Thoracic aorta (tissue), 2 donors: ENCODE data around the gene FOLR2. TPM values are rescaled to one million over a fixed set of nuclear protein-coding genes. Genes with fewer than 3 reads are reported as not detected.
A peak's percentile ranks its signal among the peaks of the same experiment; 100 is the strongest.

ENCODE experiments used
- ATAC-seq: fragments of 150-250 bp; one replicate; pipeline ENCODE4 v1.8.0; 2017; ENCODE audit warnings: low read depth; ENCODE audit not compliant: insufficient number of reproducible peaks, low FRiP score
- DNase-seq: peaks from one replicate; pipeline ENCODE4 v3.0.0-alpha.2; 2020; ENCODE audit warnings: low spot score
- H3K27ac ChIP-seq, 2 donors: fragments of 200-600 bp; sonication (generic); 1 replicate in 1 of 2; 2 replicates in 1 of 2; pipeline ENCODE4 v1.5.1; 2016; ENCODE audit warnings: mild to moderate bottlenecking in 2 of 2, moderate library complexity in 2 of 2
- H3K27me3 ChIP-seq: fragments of 200-600 bp; sonication (generic); replicated peaks from 2 replicates; pipeline ENCODE4 v1.6.0; 2016; ENCODE audit warnings: mild to moderate bottlenecking; ENCODE audit not compliant: insufficient read depth
- H3K36me3 ChIP-seq: fragments of 200-600 bp; sonication (generic); one replicate; pipeline ENCODE4 v1.5.1; 2016
- H3K4me1 ChIP-seq, 2 donors: fragments of 200-600 bp; sonication (generic); 1 replicate in 1 of 2; 2 replicates in 1 of 2; pipeline versions ENCODE4 v1.5.1 to v1.6.0; 2016; ENCODE audit warnings: low read depth in 2 of 2, mild to moderate bottlenecking in 1 of 2; ENCODE audit not compliant: control insufficient read depth in 1 of 2
- H3K4me3 ChIP-seq: fragments of 200-600 bp; sonication (generic); 2 replicates; pipeline ENCODE4 v1.5.1; 2016; ENCODE audit warnings: mild to moderate bottlenecking
- H3K9me3 ChIP-seq: fragments of 200-600 bp; sonication (generic); 2 replicates; pipeline ENCODE4 v1.5.1; 2016
- CTCF ChIP-seq: fragments of 200-600 bp; sonication (generic); IDR thresholded peaks from one replicate; pipeline ENCODE4 v1.5.1; 2019; ENCODE audit warnings: antibody characterized with exemption
- total RNA-seq, 2 donors: library from RNA; depleted of rRNA; stranded (reverse); fragments of >200 nt; gene quantifications; one replicate each; pipeline versions ENCODE4 v1.1.0 to v1.2.3, GENCODE V29; 2016

The FOLR2 gene
- total RNA-seq, 2 donors from 2014 or later = 51.4 to 118 TPM

GRCh38 chr11:72236083-72236697 lies 19.6 kb downstream of the FOLR2 start:
- DNase-seq = no peak

GRCh38 chr11:72236774-72237111 lies 20.1 kb downstream of the FOLR2 start:
- ATAC-seq = no peak
- peaks cover 52% of the 10 kb centered on the region for H3K36me3 ChIP-seq
- peaks cover 13 to 31% of the 10 kb centered on the region in 2 donors for H3K4me1 ChIP-seq
- DNase-seq = no peak
- no peaks in the 10 kb centered on the region for H3K9me3 ChIP-seq
- no peak overlapping the region for H3K4me3 ChIP-seq
- H3K27me3 ChIP-seq = no peaks in the 10 kb centered on the region
- no peak for TF ChIP-seq CTCF
- no peak overlapping the region for H3K27ac ChIP-seq

More at GRCh38 chr11:72236083-72236697, 19.6 kb downstream of the FOLR2 start:
- Histone ChIP-seq H3K36me3 (peaks cover 57% of the 10 kb centered on the region), H3K27ac (no peak overlapping the region), H3K27me3 (no peaks in the 10 kb centered on the region), H3K4me1 (peaks cover 13 to 31% of the 10 kb centered on the region in 2 donors), H3K9me3 (no peaks in the 10 kb centered on the region), H3K4me3 (no peak overlapping the region)
- no peak for ATAC-seq
- TF ChIP-seq CTCF = no peak

- H3K27ac ChIP-seq = no peak overlapping the region
- no peak for ATAC-seq
- H3K4me1 ChIP-seq = peaks cover 13 to 31% of the 10 kb centered on the region in 2 donors
Measured at GRCh38 chr11:72237112-72237931, 20.7 kb downstream of the FOLR2 start.

GRCh38 chr11:72238040-72238450 lies 21.5 kb downstream of the FOLR2 start:
- H3K36me3 ChIP-seq = peaks cover 39% of the 10 kb centered on the region
- ATAC-seq = peak; percentile 59
- no peaks in the 10 kb centered on the region for H3K9me3 ChIP-seq
- H3K27me3 ChIP-seq = no peaks in the 10 kb centered on the region
- peak; percentile 61 for TF ChIP-seq CTCF
- H3K27ac ChIP-seq = no peak overlapping the region
- peaks cover 13 to 31% of the 10 kb centered on the region in 2 donors for H3K4me1 ChIP-seq
- DNase-seq = no peak
- no peak overlapping the region for H3K4me3 ChIP-seq

More at GRCh38 chr11:72237112-72237931, 20.7 kb downstream of the FOLR2 start:
- Histone ChIP-seq H3K4me3 (no peak overlapping the region), H3K27me3 (no peaks in the 10 kb centered on the region), H3K9me3 (no peaks in the 10 kb centered on the region), H3K36me3 (peaks cover 46% of the 10 kb centered on the region)
- TF ChIP-seq CTCF = no peak
- no peak for DNase-seq

GRCh38 chr11:72238492-72239312 lies 22.1 kb downstream of the FOLR2 start:
- no peak for ATAC-seq
- Histone ChIP-seq H3K27me3 (no peaks in the 10 kb centered on the region), H3K4me3 (peak overlapping the region; percentile 69), H3K9me3 (no peaks in the 10 kb centered on the region), H3K27ac (no peak overlapping the region), H3K36me3 (peaks cover 32% of the 10 kb centered on the region), H3K4me1 (peaks cover 13 to 33% of the 10 kb centered on the region in 2 donors)
- no peak for DNase-seq
- TF ChIP-seq CTCF = no peak
